ENCODE data around the gene ECE2. TPM values are rescaled to one million over a fixed set of nuclear protein-coding genes. Genes with fewer than 3 reads are reported as not detected.
A peak's percentile ranks its signal among the peaks of the same experiment; 100 is the strongest.

ECE2 gene
- total RNA-seq, 3 donors from 2014 or later (not counting 1 experiment from before 2014, with no cell fraction given) = not detected

GRCh38 chr3:184332370-184333090 is 56.7 kb downstream of the ECE2 start:
- ATAC-seq (no peak), DNase-seq (no peak)
- Mint-ChIP-seq H3K36me3 (peaks cover 24% of the 10 kb centered on the region), H3K4me1 (peaks cover 12 to 37% of the 10 kb centered on the region in 2 donors), H3K27me3 (ENCODE audit: low read depth in 2 of 2) (peaks cover 0 to 1% of the 10 kb centered on the region in 2 donors), H3K9me3 (no peaks in the 10 kb centered on the region), H3K4me3 (peak overlapping the region; percentile 1), H3K27ac (peak overlapping the region; percentile 78 to 80)
- H3K36me3 ChIP-seq (ENCODE audit: control insufficient read depth, insufficient read depth, low read length) = peaks cover 67% of the 10 kb centered on the region
- no peak overlapping the region for H3K27ac ChIP-seq (ENCODE audit: low read length)
- 90% methylated on average over 10 of the region's 10 CpGs for WGBS (ENCODE audit: insufficient coverage)
- H3K9me3 ChIP-seq (ENCODE audit: control insufficient read depth, insufficient read depth, low read length) = no peaks in the 10 kb centered on the region
- peaks cover 20% of the 10 kb centered on the region for H3K4me1 ChIP-seq (ENCODE audit: control insufficient read depth, insufficient read depth, low read length)
- H3K27me3 ChIP-seq (ENCODE audit: control insufficient read depth, insufficient read depth, low read length) = no peaks in the 10 kb centered on the region
- intact Hi-C loops (cut with micrococcal nuclease) = no loop called here
- no peak for TF ChIP-seq CTCF (IDR thresholded peaks at IDR 0.05)
- no peak overlapping the region for H3K4me3 ChIP-seq (ENCODE audit: low read length)

GRCh38 chr3:184333190-184333589 is 57.4 kb downstream of the ECE2 start:
- DNase-seq (no peak), ATAC-seq (no peak)
- intact Hi-C loops (cut with micrococcal nuclease) = no loop called here
- H3K4me1 Mint-ChIP-seq = peaks cover 17 to 43% of the 10 kb centered on the region in 2 donors
- peaks cover 24% of the 10 kb centered on the region for H3K36me3 Mint-ChIP-seq
- Histone ChIP-seq H3K36me3 (ENCODE audit: control insufficient read depth, insufficient read depth, low read length) (peaks cover 60% of the 10 kb centered on the region), H3K4me3 (ENCODE audit: low read length) (no peak overlapping the region), H3K4me1 (ENCODE audit: control insufficient read depth, insufficient read depth, low read length) (peaks cover 20% of the 10 kb centered on the region), H3K27me3 (ENCODE audit: control insufficient read depth, insufficient read depth, low read length) (no peaks in the 10 kb centered on the region), H3K27ac (ENCODE audit: low read length) (no peak overlapping the region), H3K9me3 (ENCODE audit: control insufficient read depth, insufficient read depth, low read length) (no peaks in the 10 kb centered on the region)
- no peaks in the 10 kb centered on the region for H3K9me3 Mint-ChIP-seq
- peak overlapping the region; percentile 78 to 80 for H3K27ac Mint-ChIP-seq
- H3K27me3 Mint-ChIP-seq (ENCODE audit: low read depth in 2 of 2) = peaks cover 0 to 7% of the 10 kb centered on the region in 2 donors
- H3K4me3 Mint-ChIP-seq = peak overlapping the region; percentile 4
- 93% methylated on average over 6 of the region's 6 CpGs for WGBS (ENCODE audit: insufficient coverage)
- no peak for TF ChIP-seq CTCF (IDR thresholded peaks at IDR 0.05)

GRCh38 chr3:184333700-184334099 is 57.9 kb downstream of the ECE2 start:
- H3K9me3 ChIP-seq (ENCODE audit: control insufficient read depth, insufficient read depth, low read length) = no peaks in the 10 kb centered on the region
- H3K4me1 ChIP-seq (ENCODE audit: control insufficient read depth, insufficient read depth, low read length) = peaks cover 23% of the 10 kb centered on the region
- H3K36me3 Mint-ChIP-seq = peaks cover 20% of the 10 kb centered on the region
- intact Hi-C loops (cut with micrococcal nuclease) = loop anchor here (2.0 kb wide), 1 partner anchor 13 kb away; no protein-coding TSS in a partner anchor
- no peak for TF ChIP-seq CTCF (IDR thresholded peaks at IDR 0.05)
- DNase-seq (no peak), ATAC-seq (no peak)
- H3K4me1 Mint-ChIP-seq = peaks cover 17 to 41% of the 10 kb centered on the region in 2 donors
- 88% methylated on average over 3 of the region's 3 CpGs for WGBS (ENCODE audit: insufficient coverage)
- H3K27ac ChIP-seq (ENCODE audit: low read length) = no peak overlapping the region
- no peaks in the 10 kb centered on the region for H3K9me3 Mint-ChIP-seq
- H3K36me3 ChIP-seq (ENCODE audit: control insufficient read depth, insufficient read depth, low read length) = peaks cover 55% of the 10 kb centered on the region
- peaks cover 0 to 7% of the 10 kb centered on the region in 2 donors for H3K27me3 Mint-ChIP-seq (ENCODE audit: low read depth in 2 of 2)
- H3K4me3 ChIP-seq (ENCODE audit: low read length) = no peak overlapping the region
- H3K4me3 Mint-ChIP-seq = peak overlapping the region; percentile 35
- no peaks in the 10 kb centered on the region for H3K27me3 ChIP-seq (ENCODE audit: control insufficient read depth, insufficient read depth, low read length)
- peak overlapping the region; percentile 78 to 80 for H3K27ac Mint-ChIP-seq

Measured in natural killer cell (primary cell).